Caco-2 (cell line): ENCODE results near the gene USP40. TPM values are rescaled to one million over a fixed set of nuclear protein-coding genes. Genes with fewer than 3 reads are reported as not detected.

Source experiments
- BruUV-seq: library from RNA; stranded (reverse); fragments of 400-500 nt; replicated peaks from 2 replicates; lab custom pipeline; 2021; lab: Mats Ljungman, UMichigan
- CTCF ChIA-PET: fragments of 300-600 bp; sonication (Branson Sonifier 250); formaldehyde crosslinking; loops from one replicate; lab custom pipeline; 2022; ENCODE audit warnings: antibody characterized with exemption; lab: Charles Lee
- POLR2A ChIA-PET: fragments of 300-600 bp; sonication (Branson Sonifier 250); formaldehyde crosslinking; loops from one replicate; lab custom pipeline; 2022; ENCODE audit warnings: antibody characterized with exemption; lab: Charles Lee
- DNase-seq, 2 experiments: peaks; one replicate each; pipeline versions ENCODE4 v3.0.0 to v3.0.0-alpha.2; 2020 to 2022
- H3K27me3 ChIP-seq: replicated peaks from 2 replicates; pipeline ENCODE4 v1.6.0; 2011; ENCODE audit warnings: low read length; ENCODE audit not compliant: control insufficient read depth, insufficient read depth
- H3K36me3 ChIP-seq: 2 replicates; pipeline ENCODE4 v1.5.1; 2011; ENCODE audit warnings: low read length; ENCODE audit not compliant: control insufficient read depth, insufficient read depth
- H3K4me1 ChIP-seq: fragments of 250-450 bp; sonication (Bioruptor Pico); 2 replicates; pipeline ENCODE4 v1.5.1; 2020; ENCODE audit warnings: mild to moderate bottlenecking
- H3K4me3 ChIP-seq: 2 replicates; pipeline ENCODE4 v1.5.1; 2011; ENCODE audit warnings: low read depth, mild to moderate bottlenecking, control low read depth, low read length
- H3K9me3 ChIP-seq: fragments of 250-450 bp; sonication (Bioruptor Pico); 2 replicates; pipeline ENCODE4 v1.5.1; 2020; ENCODE audit warnings: mild to moderate bottlenecking, moderate library complexity
- H3K27ac Mint-ChIP-seq: one replicate; pipeline ENCODE4 v1.8.0; 2022; ENCODE audit warnings: mixed read lengths; ENCODE audit not compliant: unreplicated experiment
- H3K27me3 Mint-ChIP-seq: one replicate; pipeline ENCODE4 v1.8.0; 2022; ENCODE audit warnings: mixed read lengths; ENCODE audit not compliant: insufficient read depth, unreplicated experiment
- H3K36me3 Mint-ChIP-seq: one replicate; pipeline ENCODE4 v1.8.0; 2022; ENCODE audit warnings: mild to moderate bottlenecking, mixed read lengths; ENCODE audit not compliant: insufficient read depth, unreplicated experiment
- H3K4me1 Mint-ChIP-seq: one replicate; pipeline ENCODE4 v1.8.0; 2022; ENCODE audit warnings: low read depth, mixed read lengths; ENCODE audit not compliant: unreplicated experiment
- H3K4me3 Mint-ChIP-seq: one replicate; pipeline ENCODE4 v1.8.0; 2022; ENCODE audit warnings: mild to moderate bottlenecking, moderate library complexity, mixed read lengths; ENCODE audit not compliant: unreplicated experiment
- H3K9me3 Mint-ChIP-seq: one replicate; pipeline ENCODE4 v1.8.0; 2022; ENCODE audit warnings: mixed read lengths; ENCODE audit not compliant: unreplicated experiment
- intact Hi-C: fragments of 100-400 bp; cut with micrococcal nuclease; formaldehyde crosslinking; loops from one replicate; pipeline ENCODE4 v1.10.0; 2022; ENCODE audit not compliant: unreplicated experiment
- total RNA-seq: library from RNA; stranded (reverse); gene quantifications from 2 replicates; pipeline ENCODE4 v1.2.3, GENCODE V29; 2022
- TF ChIP-seq, protein P1 (sequence below), 2 experiments: fragments of 200-600 bp in 1 of 2; IDR thresholded peaks; 1 replicate in 1 of 2; 2 replicates in 1 of 2; pipeline versions ENCODE4 v1.5.1 to v1.8.0; 2011 to 2022; ENCODE audit warnings: antibody characterized with exemption in 1 of 2, control low read depth in 1 of 2, inconsistent platforms in 1 of 2, low read depth in 1 of 2, low read length in 1 of 2, mild to moderate bottlenecking in 1 of 2, moderate library complexity in 1 of 2; ENCODE audit not compliant: insufficient read depth in 1 of 2, severe bottlenecking in 1 of 2, unreplicated experiment in 1 of 2

The USP40 gene
- total RNA-seq, 1 experiment from 2014 or later: 27.8 TPM

DNA sequence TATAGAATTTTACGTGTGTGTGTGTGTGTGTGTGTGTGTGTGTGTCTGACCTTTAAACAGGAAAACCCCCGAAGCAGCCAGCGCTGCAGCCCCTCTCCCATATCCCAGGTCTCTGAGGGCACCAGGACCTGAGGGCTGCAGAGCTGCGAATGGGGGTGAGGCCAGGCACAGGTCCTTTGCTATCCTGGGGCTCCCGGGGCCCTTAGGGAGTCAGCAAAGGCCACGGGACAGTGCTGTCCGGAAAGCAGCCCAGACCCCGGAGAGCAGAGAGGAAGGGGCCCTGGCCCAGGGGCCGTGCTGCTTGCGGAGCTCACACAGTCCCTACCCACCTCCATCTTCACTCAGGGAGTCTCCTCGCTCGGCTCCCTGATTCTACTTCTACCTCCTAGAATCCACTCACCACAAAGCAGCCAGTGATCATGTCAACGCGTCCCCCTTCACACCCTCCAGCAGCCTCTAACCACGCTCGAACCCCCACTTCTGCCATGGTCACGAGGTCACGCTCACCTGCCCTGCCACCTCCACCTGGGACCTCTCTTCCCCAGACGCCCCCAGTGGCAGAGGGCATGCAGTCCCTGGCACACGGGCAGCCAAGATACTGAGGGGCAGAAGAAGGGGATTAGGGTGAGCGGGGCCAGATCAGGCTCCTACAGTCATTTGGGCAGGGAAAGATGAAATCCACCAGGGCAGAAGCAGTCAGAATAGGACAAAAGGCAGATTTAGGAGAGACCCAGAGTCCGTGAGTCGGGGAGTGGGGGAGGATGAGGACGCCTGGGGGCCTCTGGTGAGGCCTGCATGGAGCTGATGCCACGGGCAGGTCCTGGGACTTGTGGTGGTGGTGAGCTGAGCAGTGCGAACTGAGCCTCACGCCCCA is 86.7 kb downstream of the USP40 start:
- H3K27ac Mint-ChIP-seq: peak overlapping the region; percentile 42
- H3K4me3 Mint-ChIP-seq: peak overlapping the region; percentile 31
- BruUV-seq: no TSS peak
- TF ChIP-seq, protein P1, sequence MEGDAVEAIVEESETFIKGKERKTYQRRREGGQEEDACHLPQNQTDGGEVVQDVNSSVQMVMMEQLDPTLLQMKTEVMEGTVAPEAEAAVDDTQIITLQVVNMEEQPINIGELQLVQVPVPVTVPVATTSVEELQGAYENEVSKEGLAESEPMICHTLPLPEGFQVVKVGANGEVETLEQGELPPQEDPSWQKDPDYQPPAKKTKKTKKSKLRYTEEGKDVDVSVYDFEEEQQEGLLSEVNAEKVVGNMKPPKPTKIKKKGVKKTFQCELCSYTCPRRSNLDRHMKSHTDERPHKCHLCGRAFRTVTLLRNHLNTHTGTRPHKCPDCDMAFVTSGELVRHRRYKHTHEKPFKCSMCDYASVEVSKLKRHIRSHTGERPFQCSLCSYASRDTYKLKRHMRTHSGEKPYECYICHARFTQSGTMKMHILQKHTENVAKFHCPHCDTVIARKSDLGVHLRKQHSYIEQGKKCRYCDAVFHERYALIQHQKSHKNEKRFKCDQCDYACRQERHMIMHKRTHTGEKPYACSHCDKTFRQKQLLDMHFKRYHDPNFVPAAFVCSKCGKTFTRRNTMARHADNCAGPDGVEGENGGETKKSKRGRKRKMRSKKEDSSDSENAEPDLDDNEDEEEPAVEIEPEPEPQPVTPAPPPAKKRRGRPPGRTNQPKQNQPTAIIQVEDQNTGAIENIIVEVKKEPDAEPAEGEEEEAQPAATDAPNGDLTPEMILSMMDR (IDR thresholded peaks at IDR 0.05; ENCODE audit: insufficient read depth in 1 of 2, low read depth in 1 of 2, low read length in 1 of 2, severe bottlenecking in 1 of 2, unreplicated experiment in 1 of 2): no peak
- intact Hi-C loops: loop anchor here (2.0 to 5.0 kb wide), 2 partner anchors 231 to 352 kb away; no protein-coding TSS in a partner anchor
- Histone ChIP-seq H3K36me3 (no peaks in the 10 kb centered on the region), H3K27me3 (no peaks in the 10 kb centered on the region), H3K4me3 (no peak overlapping the region), H3K9me3 (no peaks in the 10 kb centered on the region), H3K4me1 (no peaks in the 10 kb centered on the region)
- H3K36me3 Mint-ChIP-seq: peaks cover 51% of the 10 kb centered on the region
- no peak for DNase-seq
- no peaks in the 10 kb centered on the region for H3K27me3 Mint-ChIP-seq
- CTCF ChIA-PET: no interaction called here
- POLR2A ChIA-PET: no interaction called here
- H3K9me3 Mint-ChIP-seq: no peaks in the 10 kb centered on the region
- peaks cover 7% of the 10 kb centered on the region for H3K4me1 Mint-ChIP-seq

DNA sequence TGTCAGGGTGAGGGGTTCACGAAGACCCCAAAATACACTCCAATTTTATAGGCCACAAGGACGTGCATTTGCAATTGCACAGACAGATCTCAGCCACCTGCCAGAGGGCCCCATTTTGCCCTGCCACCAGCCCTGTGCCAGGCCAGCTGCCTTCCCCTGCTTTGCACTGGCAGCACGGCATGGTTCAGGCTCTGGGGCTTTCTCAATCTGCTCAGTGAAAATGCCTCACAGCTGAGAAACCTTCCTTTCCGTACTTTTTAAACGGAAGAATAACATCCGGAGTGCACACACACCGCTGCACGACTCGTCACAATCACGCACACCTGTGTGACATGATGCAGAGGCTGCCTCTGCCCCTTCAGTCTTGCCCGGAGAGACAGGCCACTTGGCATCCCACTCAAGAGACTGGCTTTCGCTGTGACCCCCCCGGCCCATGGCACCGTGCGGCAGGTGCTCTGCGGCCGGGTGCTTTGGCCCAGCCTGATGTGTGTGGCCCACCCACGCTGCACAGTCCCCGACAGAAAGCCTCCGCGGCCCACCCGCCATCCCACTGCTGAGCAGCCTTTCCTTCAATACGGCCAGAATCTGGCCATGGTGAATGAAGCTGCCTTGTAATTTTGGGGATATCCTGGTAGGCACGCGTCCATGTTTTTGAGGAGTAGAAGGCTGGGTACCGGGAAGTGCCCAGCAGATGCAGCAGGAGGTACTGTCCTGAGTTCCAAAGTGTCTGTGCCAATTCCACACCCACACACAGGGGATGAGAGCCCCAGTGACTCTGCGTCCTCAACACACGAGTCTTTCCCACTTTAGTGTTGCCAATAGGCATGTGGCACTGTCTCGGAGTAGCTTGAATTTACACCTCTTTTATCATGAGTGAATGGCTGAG is 88.8 kb downstream of the USP40 start:
- Histone ChIP-seq H3K27me3 (no peaks in the 10 kb centered on the region), H3K9me3 (no peaks in the 10 kb centered on the region), H3K36me3 (no peaks in the 10 kb centered on the region), H3K4me3 (no peak overlapping the region), H3K4me1 (no peaks in the 10 kb centered on the region)
- Mint-ChIP-seq H3K9me3 (no peaks in the 10 kb centered on the region), H3K27ac (no peak overlapping the region), H3K36me3 (peaks cover 57% of the 10 kb centered on the region), H3K27me3 (no peaks in the 10 kb centered on the region), H3K4me1 (peaks cover 7% of the 10 kb centered on the region), H3K4me3 (no peak overlapping the region)
- ChIA-PET POLR2A (no interaction called here), CTCF (no interaction called here)
- TF ChIP-seq, protein P1 (IDR thresholded peaks at IDR 0.05; ENCODE audit: insufficient read depth in 1 of 2, low read depth in 1 of 2, low read length in 1 of 2, severe bottlenecking in 1 of 2, unreplicated experiment in 1 of 2): no peak
- DNase-seq: no peak
- intact Hi-C loops: no loop called here
- BruUV-seq: no TSS peak
